Psoas muscle (tissue), 8 donors: ENCODE measurements around the gene CD248. TPM values are rescaled to one million over a fixed set of nuclear protein-coding genes. Genes with fewer than 3 reads are reported as not detected.

Source experiments
- ATAC-seq, 4 donors: fragments of 200-7000 bp; cut with Tn5 transposase; one replicate each; pipeline ENCODE4 v1.9.1; 2020; ENCODE audit warnings: moderate library complexity in 3 of 4, mild to moderate bottlenecking in 2 of 4
- DNase-seq, 2 donors: peaks; one replicate each; pipeline ENCODE4 v3.0.0-alpha.2; 2020
- H3K27ac ChIP-seq: fragments of 200-600 bp; one replicate; pipeline ENCODE4 v1.8.0; 2022
- H3K27me3 ChIP-seq, 3 donors: fragments of 200-600 bp in 1 of 3; one replicate each; pipeline versions ENCODE4 v1.6.1 to v1.8.0; 2013 to 2022; ENCODE audit warnings: low read length in 2 of 3, mild to moderate bottlenecking in 2 of 3, moderate library complexity in 1 of 3; ENCODE audit not compliant: insufficient read depth in 3 of 3
- H3K36me3 ChIP-seq, 2 donors: fragments of 200-600 bp in 1 of 2; one replicate each; pipeline versions ENCODE4 v1.6.1 to v1.8.0; 2013 to 2022; ENCODE audit warnings: low read depth in 1 of 2, mild to moderate bottlenecking in 1 of 2, moderate library complexity in 1 of 2; ENCODE audit not compliant: insufficient read depth in 1 of 2
- H3K4me1 ChIP-seq: fragments of 200-600 bp; one replicate; pipeline ENCODE4 v1.8.0; 2022
- H3K4me3 ChIP-seq: fragments of 200-600 bp; one replicate; pipeline ENCODE4 v1.8.0; 2022; ENCODE audit warnings: mild to moderate bottlenecking
- H3K9me3 ChIP-seq: fragments of 200-600 bp; one replicate; pipeline ENCODE4 v1.8.0; 2022
- CTCF ChIP-seq: fragments of 200-600 bp; IDR thresholded peaks from one replicate; pipeline ENCODE4 v1.8.0; 2022; ENCODE audit warnings: antibody characterized with exemption
- WGBS, 3 donors: extraction: QIAGEN DNeasy Blood & Tissue Kit; methylation state at CpG; one replicate each; pipeline versions ENCODE4 v1.1.6 to v1.1.7; 2013; 5-methylcytosine and 5-hydroxymethylcytosine counted together
- intact Hi-C, 2 donors: fragments of 100-400 bp; cut with DNase I; formaldehyde crosslinking; loops; one replicate each; pipeline versions ENCODE4 v1.11.0 to v1.14.2; 2022
- polyA plus RNA-seq, 3 donors: library from polyadenylated mRNA; stranded (reverse); fragments of 200-250 nt; gene quantifications; one replicate each; pipeline ENCODE4 v1.2.3, GENCODE V29; 2013
- total RNA-seq, 4 donors: library from RNA; stranded (reverse); fragmentation: NEBNext Ultra II Directional in 2 of 4; extraction: Animal tissue kit (Norgen Biotek cat#: 25700) in 2 of 4; gene quantifications; one replicate each; pipeline versions ENCODE4 v1.2.1 to v1.2.4, GENCODE V29; 2021 to 2023
- donor health status: healthy with polysubstance abuse.
- donor health status: DM: no; HTN: no; CAD: no; lungs with moderate emphysema.
- donor health status: Bipolar disorder and iron deficiency.
- donor health status: healthy.
- donor health status: DM: yes; HTN: yes; CAD: no.
- donor health status: DM: no; HTN: no; CAD: no.
- donor health status: DM: no; HTN: no; CAD: no.
- donor health status: DM: yes; HTN: yes; CAD: no.

CD248 gene
- total and polyA plus RNA-seq, 7 donors, result 2.9 to 10.7 (median 8.8) TPM

GRCh38 chr11:66310324-66310723 is 6.5 kb downstream of the CD248 start:
- H3K9me3 ChIP-seq, result no peaks in the 10 kb centered on the region
- ATAC-seq, result no peak
- H3K27ac ChIP-seq, result no peak overlapping the region
- TF ChIP-seq CTCF, result no peak
- intact Hi-C loops, result loop anchor here in 1 of 2 donors (5.0 kb wide), 1 partner anchor 77 kb away; no protein-coding TSS in a partner anchor
- WGBS, 3 donors, result 74 to 81% (median 80%) methylated on average over 8 of the region's 8 CpGs
- no peak overlapping the region for H3K4me3 ChIP-seq
- no peaks in the 10 kb centered on the region for H3K36me3 ChIP-seq
- H3K4me1 ChIP-seq, result no peaks in the 10 kb centered on the region
- no peak for DNase-seq
- H3K27me3 ChIP-seq, result peaks cover 0 to under 1% (median 0%) of the 10 kb centered on the region in 3 donors

GRCh38 chr11:66309475-66309874 is 7.4 kb downstream of the CD248 start:
- H3K27ac ChIP-seq, result no peak overlapping the region
- H3K27me3 ChIP-seq, result no peaks in the 10 kb centered on the region
- ATAC-seq (no peak), DNase-seq (no peak)
- no peaks in the 10 kb centered on the region for H3K36me3 ChIP-seq
- no peak overlapping the region for H3K4me3 ChIP-seq
- no peaks in the 10 kb centered on the region for H3K4me1 ChIP-seq
- H3K9me3 ChIP-seq, result no peaks in the 10 kb centered on the region
- TF ChIP-seq CTCF, result no peak
- intact Hi-C loops, result no loop called here
- WGBS, 3 donors, result 39 to 55% (median 49%) methylated on average over 3 of the region's 3 CpGs

GRCh38 chr11:66302656-66303055 is 14.2 kb downstream of the CD248 start:
- no peak overlapping the region for H3K4me3 ChIP-seq
- intact Hi-C loops, result no loop called here
- 82 to 86% (median 83%) methylated on average over 12 of the region's 12 CpGs for WGBS, 3 donors
- H3K36me3 ChIP-seq, result no peaks in the 10 kb centered on the region
- no peaks in the 10 kb centered on the region for H3K27me3 ChIP-seq
- DNase-seq (no peak), ATAC-seq (no peak)
- H3K4me1 ChIP-seq, result no peaks in the 10 kb centered on the region
- H3K27ac ChIP-seq, result no peak overlapping the region
- H3K9me3 ChIP-seq, result no peaks in the 10 kb centered on the region
- no peak for TF ChIP-seq CTCF

- intact Hi-C loops, result no loop called here
- 52 to 64% (median 57%) methylated on average over 3 of the region's 3 CpGs for WGBS, 3 donors
- H3K36me3 ChIP-seq, result no peaks in the 10 kb centered on the region
- ATAC-seq (no peak), DNase-seq (no peak)
- TF ChIP-seq CTCF, result no peak
- no peak overlapping the region for H3K27ac ChIP-seq
- H3K4me1 ChIP-seq, result no peaks in the 10 kb centered on the region
- H3K27me3 ChIP-seq, result peaks cover 0 to 15% (median 2%) of the 10 kb centered on the region in 3 donors
- H3K4me3 ChIP-seq, result no peak overlapping the region
- H3K9me3 ChIP-seq, result no peaks in the 10 kb centered on the region
These were observed 17.7 kb downstream of the CD248 start for GRCh38 chr11:66299186-66299585.

- peaks cover 0 to 31% (median 7%) of the 10 kb centered on the region in 3 donors for H3K27me3 ChIP-seq
- no peaks in the 10 kb centered on the region for H3K9me3 ChIP-seq
- no peaks in the 10 kb centered on the region for H3K4me1 ChIP-seq
- DNase-seq (no peak), ATAC-seq (no peak)
- no peak overlapping the region for H3K4me3 ChIP-seq
- no peak for TF ChIP-seq CTCF
- no peaks in the 10 kb centered on the region for H3K36me3 ChIP-seq
- no peak overlapping the region for H3K27ac ChIP-seq
- intact Hi-C loops, result no loop called here
- WGBS, 3 donors, result 49 to 52% (median 49%) methylated on average over 8 of the region's 8 CpGs
These were observed 19.2 kb downstream of the CD248 start for GRCh38 chr11:66297610-66298009.
